CD4-positive, CD25-positive, alpha-beta regulatory T cell (primary cell): ENCODE data around the gene C10orf71. TPM values are rescaled to one million over a fixed set of nuclear protein-coding genes. Genes with fewer than 3 reads are reported as not detected.

ENCODE experiments used
- ATAC-seq, 2 donors: fragments of 150-1000 bp; cut with Tn5 transposase; one replicate each; pipeline ENCODE4 v1.10.0; 2021; ENCODE audit warnings: low read depth in 2 of 2, moderate number of reproducible peaks in 2 of 2, moderate library complexity in 1 of 2
- DNase-seq, 3 donors: peaks; one replicate each; pipeline versions ENCODE4 v3.0.0 to v3.0.0-alpha.2; 2012 to 2022; ENCODE audit warnings: mixed read lengths in 1 of 3
- H3K27ac ChIP-seq: one replicate; pipeline ENCODE4 v1.7.0; 2013; ENCODE audit warnings: mild to moderate bottlenecking, low read length; ENCODE audit not compliant: insufficient read depth, poor library complexity, severe bottlenecking
- H3K27me3 ChIP-seq: one replicate; pipeline ENCODE4 v1.7.0; 2013; ENCODE audit warnings: low read length; ENCODE audit not compliant: control insufficient read depth, insufficient read depth
- H3K36me3 ChIP-seq: one replicate; pipeline ENCODE4 v1.7.0; 2013; ENCODE audit warnings: mild to moderate bottlenecking, low read length, moderate library complexity; ENCODE audit not compliant: control insufficient read depth, insufficient read depth
- H3K4me1 ChIP-seq: 2 replicates; pipeline ENCODE4 v1.7.0; 2013; ENCODE audit warnings: mild to moderate bottlenecking, low read length; ENCODE audit not compliant: insufficient read depth, control insufficient read depth, poor library complexity, severe bottlenecking
- H3K4me3 ChIP-seq: one replicate; pipeline ENCODE4 v1.7.0; 2013; ENCODE audit warnings: low read depth, mild to moderate bottlenecking, low read length, moderate library complexity
- H3K9me3 ChIP-seq, 2 experiments: 1 replicate in 1 of 2; 2 replicates in 1 of 2; pipeline ENCODE4 v1.7.0; 2013; ENCODE audit warnings: low read length in 2 of 2, mild to moderate bottlenecking in 1 of 2, moderate library complexity in 1 of 2; ENCODE audit not compliant: control insufficient read depth in 2 of 2
- H3K27ac Mint-ChIP-seq, 3 donors: one replicate each; pipeline ENCODE4 v1.8.0; 2020 to 2022; ENCODE audit warnings: mild to moderate bottlenecking in 3 of 3, mixed read lengths in 3 of 3, moderate library complexity in 2 of 3
- H3K27me3 Mint-ChIP-seq: one replicate; pipeline ENCODE4 v1.8.0; 2022; ENCODE audit warnings: mild to moderate bottlenecking, mixed read lengths
- H3K36me3 Mint-ChIP-seq: one replicate; pipeline ENCODE4 v1.8.0; 2020; ENCODE audit warnings: mixed read lengths
- H3K4me1 Mint-ChIP-seq, 4 donors: one replicate each; pipeline ENCODE4 v1.8.0; 2020 to 2022; ENCODE audit warnings: mixed read lengths in 4 of 4, mild to moderate bottlenecking in 1 of 4
- H3K4me3 Mint-ChIP-seq, 4 donors: one replicate each; pipeline ENCODE4 v1.8.0; 2020 to 2022; ENCODE audit warnings: mild to moderate bottlenecking in 4 of 4, mixed read lengths in 4 of 4, moderate library complexity in 3 of 4
- H3K9me3 Mint-ChIP-seq, 7 donors: one replicate each; pipeline ENCODE4 v1.8.0; 2020 to 2022; ENCODE audit warnings: mixed read lengths in 7 of 7, mild to moderate bottlenecking in 3 of 7, moderate library complexity in 2 of 7
- polyA plus RNA-seq, 4 donors: library from polyadenylated mRNA; unstranded; fragments of 300-500 nt; fragmentation: Illumina TruSeq; gene quantifications; one replicate each; pipeline ENCODE4 v1.2.3, GENCODE V29; 2021
- total RNA-seq: library from RNA; stranded (reverse); gene quantifications from one replicate; pipeline ENCODE4 v1.2.3, GENCODE V29; 2022

Gene C10orf71
- total and polyA plus RNA-seq, 5 donors from 2014 or later, result not detected

DNA sequence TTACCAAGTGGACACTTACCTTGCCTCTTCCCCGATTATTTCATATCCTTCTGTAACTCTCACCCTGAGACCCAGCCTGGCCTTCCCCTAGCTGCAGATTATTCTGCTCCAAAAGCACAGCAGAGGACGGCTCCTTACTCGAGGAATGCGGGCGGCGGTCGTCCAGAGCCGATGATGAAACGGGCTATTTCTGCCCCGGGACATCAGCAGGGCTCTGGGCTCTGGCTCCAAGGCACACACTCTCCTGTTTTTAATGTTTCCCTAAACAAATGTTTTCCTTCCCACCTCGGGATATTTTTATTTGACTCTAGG is 343 bp upstream of the C10orf71 start:
- H3K4me1 ChIP-seq, result no peaks in the 10 kb centered on the region
- Mint-ChIP-seq H3K27ac (no peak overlapping the region), H3K9me3 (no peaks in the 10 kb centered on the region), H3K4me3 (no peak overlapping the region), H3K36me3 (no peaks in the 10 kb centered on the region), H3K4me1 (no peaks in the 10 kb centered on the region), H3K27me3 (peaks cover 7% of the 10 kb centered on the region)
- H3K36me3 ChIP-seq, result no peaks in the 10 kb centered on the region
- ATAC-seq, result no peak
- H3K27me3 ChIP-seq, result no peaks in the 10 kb centered on the region
- no peak for DNase-seq
- no peaks in the 10 kb centered on the region for H3K9me3 ChIP-seq
- no peak overlapping the region for H3K4me3 ChIP-seq
- H3K27ac ChIP-seq, result no peak overlapping the region

DNA sequence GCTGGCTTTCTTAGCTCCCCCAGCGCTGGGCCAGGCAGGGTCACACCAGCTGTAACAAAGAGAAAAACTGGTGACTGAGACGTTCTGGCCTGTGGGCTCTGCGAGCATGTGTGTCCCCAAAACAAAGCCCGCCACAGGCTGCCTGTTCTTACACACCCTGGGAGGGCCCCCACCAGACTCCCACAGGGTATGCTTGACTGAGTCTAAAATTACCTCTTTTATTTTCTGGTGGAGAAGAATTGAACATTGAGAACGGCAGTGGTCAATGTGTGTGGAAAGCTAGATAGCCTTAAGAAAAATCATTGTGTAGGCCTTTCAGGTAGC is 808 bp downstream of the C10orf71 start:
- Mint-ChIP-seq H3K27ac (no peak overlapping the region), H3K4me1 (no peaks in the 10 kb centered on the region), H3K36me3 (no peaks in the 10 kb centered on the region), H3K4me3 (no peak overlapping the region), H3K9me3 (no peaks in the 10 kb centered on the region), H3K27me3 (peaks cover 7% of the 10 kb centered on the region)
- Histone ChIP-seq H3K27ac (no peak overlapping the region), H3K9me3 (no peaks in the 10 kb centered on the region), H3K27me3 (no peaks in the 10 kb centered on the region), H3K4me3 (no peak overlapping the region), H3K4me1 (no peaks in the 10 kb centered on the region), H3K36me3 (no peaks in the 10 kb centered on the region)
- DNase-seq (no peak), ATAC-seq (no peak)

DNA sequence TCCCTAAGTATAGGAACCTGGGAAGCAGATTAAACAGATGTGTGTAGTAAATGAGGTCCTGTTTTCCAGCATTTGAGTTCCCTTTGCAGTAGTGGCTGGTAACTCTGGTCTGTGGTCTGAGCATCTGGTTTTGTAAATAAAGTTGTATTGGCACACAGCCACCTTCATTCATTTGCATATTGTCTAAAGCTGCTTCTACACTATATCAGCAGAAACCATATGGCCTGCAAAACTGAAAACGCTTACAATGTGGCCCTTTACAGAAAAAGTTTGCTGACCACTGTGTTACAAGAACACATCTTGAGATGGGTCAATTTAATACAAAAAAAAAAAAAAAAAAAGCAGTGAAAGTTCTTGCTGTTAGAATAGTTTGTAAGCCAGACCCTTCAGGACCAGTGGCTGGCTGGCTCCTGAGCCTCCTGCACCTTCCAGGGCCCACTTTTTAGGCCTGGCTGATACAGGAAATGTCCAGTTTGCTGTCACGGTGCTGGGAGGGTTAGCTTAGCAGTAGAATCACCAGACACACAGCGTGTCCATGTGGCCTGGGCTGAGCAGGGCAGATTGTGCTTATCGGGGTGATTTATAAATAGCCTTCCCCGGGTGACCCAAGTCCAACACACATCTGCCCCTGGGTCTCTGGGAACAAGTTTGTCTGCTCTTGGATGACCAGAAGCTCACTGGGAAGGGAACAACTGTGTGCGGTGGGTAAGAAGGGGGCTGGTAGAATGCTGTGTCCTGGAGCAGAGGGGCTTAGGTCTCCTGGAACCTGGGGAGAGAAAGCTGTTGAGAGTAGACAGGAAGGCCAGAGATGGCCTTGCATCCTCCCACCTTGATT is 1.4 kb downstream of the C10orf71 start:
- H3K27ac Mint-ChIP-seq, result no peak overlapping the region
- no peaks in the 10 kb centered on the region for H3K36me3 ChIP-seq
- no peaks in the 10 kb centered on the region for H3K27me3 ChIP-seq
- H3K36me3 Mint-ChIP-seq, result no peaks in the 10 kb centered on the region
- no peaks in the 10 kb centered on the region for H3K4me1 Mint-ChIP-seq
- DNase-seq (no peak), ATAC-seq (no peak)
- no peak overlapping the region for H3K27ac ChIP-seq
- H3K4me3 Mint-ChIP-seq, result no peak overlapping the region
- H3K9me3 Mint-ChIP-seq, result no peaks in the 10 kb centered on the region
- H3K4me1 ChIP-seq, result no peaks in the 10 kb centered on the region
- no peaks in the 10 kb centered on the region for H3K9me3 ChIP-seq
- H3K27me3 Mint-ChIP-seq, result peaks cover 6% of the 10 kb centered on the region
- H3K4me3 ChIP-seq, result no peak overlapping the region

DNA sequence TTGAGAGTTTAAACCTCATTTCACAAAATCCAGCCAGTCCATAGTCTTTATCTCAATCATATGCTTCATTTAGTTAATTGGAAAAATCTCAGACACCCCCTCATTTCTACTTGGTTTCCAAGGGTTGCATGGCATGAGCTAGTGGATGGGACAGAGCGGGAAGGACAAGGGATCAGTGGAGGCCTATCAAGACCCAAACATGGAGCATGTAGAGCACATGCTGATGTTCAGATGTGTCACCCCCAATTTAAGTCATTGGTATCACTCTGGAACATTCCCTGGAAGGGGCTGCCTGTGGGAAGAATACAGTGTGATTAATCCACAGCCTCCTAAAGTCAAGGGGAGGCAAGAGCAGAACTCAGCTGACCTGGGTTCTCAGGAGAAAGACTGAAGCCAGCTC is 2.3 kb downstream of the C10orf71 start:
- H3K4me1 Mint-ChIP-seq, result no peaks in the 10 kb centered on the region
- Histone ChIP-seq H3K9me3 (no peaks in the 10 kb centered on the region), H3K4me3 (no peak overlapping the region), H3K27me3 (no peaks in the 10 kb centered on the region), H3K36me3 (no peaks in the 10 kb centered on the region), H3K27ac (no peak overlapping the region), H3K4me1 (no peaks in the 10 kb centered on the region)
- H3K27me3 Mint-ChIP-seq, result peaks cover 4% of the 10 kb centered on the region
- no peak for DNase-seq
- no peak overlapping the region for H3K4me3 Mint-ChIP-seq
- H3K9me3 Mint-ChIP-seq, result no peaks in the 10 kb centered on the region
- no peak overlapping the region for H3K27ac Mint-ChIP-seq
- ATAC-seq, result no peak
- H3K36me3 Mint-ChIP-seq, result no peaks in the 10 kb centered on the region

DNA sequence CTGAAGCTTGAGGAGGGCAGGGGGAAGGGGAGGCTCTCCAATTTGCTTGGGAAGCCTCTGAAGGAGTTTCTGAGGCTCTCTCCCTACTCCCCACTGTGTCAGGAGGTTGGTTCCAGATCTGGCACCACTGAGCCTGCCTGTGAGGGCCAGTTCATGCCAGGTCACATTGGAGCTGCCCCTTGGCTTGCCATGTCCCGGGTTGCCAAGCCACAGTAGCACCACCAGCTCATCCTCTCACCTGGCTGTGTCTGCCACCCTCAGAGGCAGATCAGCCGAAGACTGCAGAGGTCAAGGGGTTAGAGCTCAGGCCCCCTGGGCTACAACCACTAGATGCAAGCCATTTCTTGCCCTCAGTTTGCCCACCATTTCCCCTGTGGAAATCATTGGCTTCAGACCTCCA is 3.1 kb downstream of the C10orf71 start:
- no peak overlapping the region for H3K27ac ChIP-seq
- no peaks in the 10 kb centered on the region for H3K4me1 Mint-ChIP-seq
- no peaks in the 10 kb centered on the region for H3K4me1 ChIP-seq
- H3K36me3 Mint-ChIP-seq, result no peaks in the 10 kb centered on the region
- peaks cover 4% of the 10 kb centered on the region for H3K27me3 Mint-ChIP-seq
- H3K27ac Mint-ChIP-seq, result no peak overlapping the region
- no peaks in the 10 kb centered on the region for H3K9me3 ChIP-seq
- H3K36me3 ChIP-seq, result no peaks in the 10 kb centered on the region
- H3K27me3 ChIP-seq, result no peaks in the 10 kb centered on the region
- ATAC-seq (no peak), DNase-seq (no peak)
- H3K4me3 Mint-ChIP-seq, result no peak overlapping the region
- H3K9me3 Mint-ChIP-seq, result no peaks in the 10 kb centered on the region
- no peak overlapping the region for H3K4me3 ChIP-seq

GRCh38 chr10:49303711-49304110 is 4.7 kb downstream of the C10orf71 start:
- no peak for ATAC-seq
- Histone ChIP-seq H3K27me3 (no peaks in the 10 kb centered on the region), H3K4me1 (no peaks in the 10 kb centered on the region), H3K9me3 (no peaks in the 10 kb centered on the region), H3K36me3 (no peaks in the 10 kb centered on the region), H3K27ac (no peak overlapping the region), H3K4me3 (no peak overlapping the region)
- H3K4me3 Mint-ChIP-seq, result no peak overlapping the region
- peaks cover 4% of the 10 kb centered on the region for H3K27me3 Mint-ChIP-seq
- no peak for DNase-seq
- H3K27ac Mint-ChIP-seq, result no peak overlapping the region
- no peaks in the 10 kb centered on the region for H3K9me3 Mint-ChIP-seq
- H3K4me1 Mint-ChIP-seq, result no peaks in the 10 kb centered on the region
- no peaks in the 10 kb centered on the region for H3K36me3 Mint-ChIP-seq

DNA sequence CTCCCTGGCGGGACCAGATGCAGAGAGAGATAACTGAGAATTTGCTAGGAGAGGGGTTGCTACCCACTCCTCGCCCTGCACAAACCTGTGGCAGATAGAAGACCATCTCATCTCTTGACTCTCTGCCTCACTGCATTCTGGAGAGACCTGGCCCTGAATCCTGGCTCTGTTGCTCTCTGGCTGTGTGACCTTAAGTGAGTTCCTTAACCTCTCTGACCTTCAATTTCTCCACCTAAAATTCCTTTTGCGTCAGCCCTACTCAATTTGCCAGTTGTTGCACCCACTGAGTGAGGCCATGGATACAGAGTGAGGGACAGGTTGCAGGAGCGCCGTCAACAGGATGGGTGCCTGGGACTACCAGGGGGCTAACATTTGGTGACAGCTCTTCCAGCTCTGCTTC is 5.2 kb downstream of the C10orf71 start:
- Mint-ChIP-seq H3K4me3 (no peak overlapping the region), H3K36me3 (no peaks in the 10 kb centered on the region), H3K27ac (no peak overlapping the region), H3K4me1 (no peaks in the 10 kb centered on the region), H3K27me3 (peaks cover 4% of the 10 kb centered on the region), H3K9me3 (no peaks in the 10 kb centered on the region)
- Histone ChIP-seq H3K4me1 (no peaks in the 10 kb centered on the region), H3K4me3 (no peak overlapping the region), H3K36me3 (no peaks in the 10 kb centered on the region), H3K9me3 (no peaks in the 10 kb centered on the region), H3K27ac (no peak overlapping the region), H3K27me3 (no peaks in the 10 kb centered on the region)
- no peak for DNase-seq
- no peak for ATAC-seq

GRCh38 chr10:49307921-49308320 is 9.0 kb downstream of the C10orf71 start:
- Histone ChIP-seq H3K4me1 (no peaks in the 10 kb centered on the region), H3K27me3 (no peaks in the 10 kb centered on the region), H3K27ac (no peak overlapping the region), H3K36me3 (no peaks in the 10 kb centered on the region), H3K4me3 (no peak overlapping the region), H3K9me3 (no peaks in the 10 kb centered on the region)
- H3K27ac Mint-ChIP-seq, result no peak overlapping the region
- ATAC-seq (no peak), DNase-seq (no peak)
- H3K4me3 Mint-ChIP-seq, result no peak overlapping the region
- H3K4me1 Mint-ChIP-seq, result peaks cover 0 to 5% (median 2%) of the 10 kb centered on the region in 4 donors
- peaks cover 4% of the 10 kb centered on the region for H3K27me3 Mint-ChIP-seq
- H3K36me3 Mint-ChIP-seq, result no peaks in the 10 kb centered on the region
- peaks cover 0 to 2% (median 0%) of the 10 kb centered on the region in 7 donors for H3K9me3 Mint-ChIP-seq
